ENCODE measurements around the gene BTBD17.
"Not testable (repeated sequence)": the region's sequence is repeated elsewhere in the genome, so short reads cannot be mapped to it uniquely, and the experiment has no call there.

BTBD17 gene, protein sequence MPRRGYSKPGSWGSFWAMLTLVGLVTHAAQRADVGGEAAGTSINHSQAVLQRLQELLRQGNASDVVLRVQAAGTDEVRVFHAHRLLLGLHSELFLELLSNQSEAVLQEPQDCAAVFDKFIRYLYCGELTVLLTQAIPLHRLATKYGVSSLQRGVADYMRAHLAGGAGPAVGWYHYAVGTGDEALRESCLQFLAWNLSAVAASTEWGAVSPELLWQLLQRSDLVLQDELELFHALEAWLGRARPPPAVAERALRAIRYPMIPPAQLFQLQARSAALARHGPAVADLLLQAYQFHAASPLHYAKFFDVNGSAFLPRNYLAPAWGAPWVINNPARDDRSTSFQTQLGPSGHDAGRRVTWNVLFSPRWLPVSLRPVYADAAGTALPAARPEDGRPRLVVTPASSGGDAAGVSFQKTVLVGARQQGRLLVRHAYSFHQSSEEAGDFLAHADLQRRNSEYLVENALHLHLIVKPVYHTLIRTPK

DNA sequence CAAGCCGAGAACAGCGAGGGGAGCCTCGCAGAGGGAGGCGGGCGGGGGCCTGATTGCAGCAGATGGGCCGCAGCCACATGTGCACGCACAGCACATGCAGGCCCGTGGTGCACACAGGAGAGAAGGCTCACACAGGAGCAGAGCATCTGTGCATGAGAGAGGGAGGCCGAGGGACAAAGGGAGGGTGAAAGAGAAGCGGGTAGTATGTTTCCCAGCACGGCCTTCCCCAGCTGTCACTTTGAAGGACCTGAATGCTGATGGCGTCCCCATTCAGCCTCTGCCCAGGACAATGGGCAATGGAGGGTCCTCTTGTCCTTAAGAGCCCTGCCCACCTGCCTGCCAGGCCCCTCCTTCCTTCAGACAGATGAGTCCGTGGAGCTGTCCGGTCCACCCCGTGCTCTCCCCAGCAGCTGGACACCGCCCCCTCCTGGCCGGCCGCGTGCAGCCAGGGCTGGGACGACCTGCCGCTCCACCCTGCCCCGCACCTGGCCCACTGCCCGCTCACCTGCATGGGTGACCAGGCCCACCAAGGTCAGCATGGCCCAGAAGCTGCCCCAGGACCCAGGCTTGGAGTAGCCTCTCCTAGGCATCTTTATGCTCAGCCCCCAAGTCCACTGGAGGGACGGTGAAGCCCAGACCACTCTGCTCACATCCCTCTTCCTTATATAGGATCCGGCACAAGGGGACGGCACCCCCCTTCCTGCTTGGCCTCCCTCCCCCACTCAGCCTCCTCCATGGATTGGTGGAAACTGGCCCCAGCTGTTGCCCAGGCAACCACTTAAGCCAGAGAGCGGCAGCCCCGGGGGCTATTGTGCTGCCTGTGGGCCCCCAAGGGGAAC is at the start of gene BTBD17:
BTBD17 (minus strand) TSS at position 639 of the 839 bp plus-strand sequence; CDS start at position 590, 49 bp downstream.
- DNase-seq = no peak

DNA sequence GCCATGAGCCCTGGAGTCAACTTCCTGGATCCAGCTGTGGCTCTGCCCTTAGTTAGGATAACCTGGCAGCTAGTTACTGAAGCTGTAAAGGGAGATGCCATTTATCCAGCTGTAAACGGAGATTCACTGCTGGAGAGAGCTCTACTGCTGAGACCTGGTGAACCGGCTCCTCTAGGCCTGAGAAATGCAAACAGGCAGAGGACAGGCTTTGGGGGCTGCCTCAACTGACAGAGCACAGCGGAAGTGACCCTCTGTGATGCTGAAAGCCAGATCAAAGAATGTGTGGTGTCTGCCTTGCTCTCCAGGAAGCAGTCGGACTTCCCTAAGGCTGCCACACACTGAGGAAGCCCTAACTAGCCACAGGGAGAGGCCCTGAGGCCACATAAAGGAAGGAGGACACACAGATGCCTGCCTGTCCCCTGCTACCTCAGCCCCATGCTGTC is 48.4 kb upstream of the BTBD17 start:
- no peak for DNase-seq

DNA sequence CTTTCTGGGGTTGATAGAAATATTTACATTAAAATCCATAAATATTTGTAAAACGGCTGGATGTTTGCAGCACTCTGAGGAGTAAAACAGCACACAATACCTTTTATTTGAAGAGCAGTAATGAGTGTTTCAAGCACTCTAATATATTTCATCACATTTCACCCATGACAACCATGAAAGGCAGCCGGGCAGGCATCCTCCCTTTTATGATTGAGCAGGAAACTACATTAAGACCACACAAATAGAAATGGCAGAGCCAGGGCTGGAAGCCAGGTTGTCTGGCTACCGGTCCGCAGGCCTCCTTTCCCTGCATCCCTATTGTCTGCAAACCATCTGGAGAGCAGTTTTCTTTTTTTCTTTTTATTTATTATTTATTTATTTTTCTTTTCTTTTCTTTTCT is 47.1 kb upstream of the BTBD17 start:
- DNase-seq = no peak

DNA sequence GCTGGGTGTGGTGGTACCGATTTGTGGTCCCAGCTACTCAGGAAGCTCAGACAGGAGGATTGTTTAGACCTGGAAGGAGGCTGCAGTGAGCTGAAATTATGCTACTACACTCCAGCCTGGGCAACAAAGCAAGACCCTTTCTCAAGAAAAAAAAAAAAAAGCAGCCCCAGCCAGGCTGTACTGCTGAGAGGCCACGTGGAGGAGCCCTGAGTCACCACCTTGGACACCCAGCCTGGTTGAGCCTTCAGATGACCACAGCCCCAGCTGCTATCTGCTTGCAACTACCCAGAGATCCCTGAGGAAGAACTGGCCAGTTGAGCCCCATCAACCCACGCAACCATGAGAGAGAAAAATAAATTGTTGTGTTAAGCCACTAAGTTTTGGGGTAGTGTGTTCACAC is 46.6 kb upstream of the BTBD17 start:
- no peak for DNase-seq

DNA sequence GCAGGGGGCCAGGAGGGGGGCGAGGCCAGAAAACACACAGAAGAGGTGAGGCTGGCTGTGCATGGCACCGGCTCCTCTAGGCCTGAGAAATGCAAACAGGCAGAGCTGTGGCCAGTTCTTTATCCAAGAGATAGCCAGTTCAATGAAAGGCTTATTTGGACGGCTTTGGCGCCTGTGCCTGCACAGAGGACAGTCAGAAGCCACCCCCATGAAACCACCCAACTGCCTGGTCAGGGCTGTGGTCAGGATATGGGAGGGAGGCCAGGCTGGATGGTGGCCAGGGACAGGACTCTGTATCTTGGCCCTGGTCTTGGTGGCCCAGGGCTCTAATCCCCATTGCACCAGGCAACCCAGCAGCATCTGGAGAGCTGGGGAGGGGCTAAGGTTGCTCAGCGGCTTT is 45.7 kb upstream of the BTBD17 start:
- DNase-seq = no peak

DNA sequence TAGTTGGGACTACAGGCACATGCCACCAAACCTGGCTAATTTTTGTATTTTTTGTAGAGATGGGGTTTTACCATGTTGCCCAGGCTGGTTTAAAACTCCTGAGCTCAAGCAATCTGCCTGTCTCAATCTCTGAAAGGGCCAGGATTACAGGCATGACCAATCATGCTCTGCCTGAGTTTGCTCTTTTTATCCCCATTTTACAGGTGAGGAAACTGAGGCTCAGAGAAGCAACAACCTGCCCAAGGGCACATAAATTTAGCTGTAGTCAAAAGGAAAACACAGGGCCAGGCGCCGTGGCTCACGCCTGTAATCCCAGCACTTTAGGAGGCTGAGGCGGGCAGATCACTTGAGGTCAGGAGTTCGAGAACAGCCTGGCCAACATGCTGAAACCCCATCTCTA is 43.6 kb upstream of the BTBD17 start:
- not testable (repeated sequence) for DNase-seq

DNA sequence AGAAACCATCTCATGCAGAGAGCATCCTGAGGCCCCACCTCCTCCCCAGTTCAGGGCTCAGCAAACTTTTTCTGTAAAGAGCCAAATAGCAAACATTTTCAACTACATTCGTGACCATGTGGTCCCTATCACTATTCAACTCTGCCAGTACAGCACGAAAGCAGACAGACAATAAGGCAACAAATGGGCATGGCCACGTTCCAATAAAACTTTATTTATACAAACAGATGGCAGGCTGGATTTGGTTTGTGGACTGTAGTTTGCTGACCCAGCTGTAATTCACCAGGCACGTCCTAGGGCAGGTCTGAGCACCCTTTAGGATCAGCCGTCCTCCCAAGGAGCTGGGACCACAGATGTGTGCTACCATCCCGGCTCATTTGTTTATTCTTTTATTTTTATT is 43.1 kb upstream of the BTBD17 start:
- DNase-seq = no peak

DNA sequence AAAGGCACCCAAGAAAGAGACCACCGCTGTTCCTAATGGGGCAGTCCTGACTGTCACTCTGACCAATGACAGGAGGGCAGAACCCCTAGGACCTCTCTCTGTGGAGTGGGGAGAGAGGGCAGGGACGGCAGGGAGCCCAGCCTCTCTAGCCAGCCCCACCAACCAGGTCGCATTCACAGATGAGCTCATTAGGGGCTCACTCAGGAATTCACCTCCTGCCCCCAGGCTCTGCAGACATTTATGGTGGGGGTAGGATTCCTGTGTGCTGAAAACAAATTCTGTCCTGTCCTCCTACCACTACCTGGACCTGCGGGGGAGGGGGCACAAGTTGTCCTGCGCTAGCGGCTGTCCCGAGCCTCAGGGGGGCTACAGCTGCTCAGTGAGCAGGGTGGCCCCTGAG is 42.5 kb upstream of the BTBD17 start:
- no peak for DNase-seq

DNA sequence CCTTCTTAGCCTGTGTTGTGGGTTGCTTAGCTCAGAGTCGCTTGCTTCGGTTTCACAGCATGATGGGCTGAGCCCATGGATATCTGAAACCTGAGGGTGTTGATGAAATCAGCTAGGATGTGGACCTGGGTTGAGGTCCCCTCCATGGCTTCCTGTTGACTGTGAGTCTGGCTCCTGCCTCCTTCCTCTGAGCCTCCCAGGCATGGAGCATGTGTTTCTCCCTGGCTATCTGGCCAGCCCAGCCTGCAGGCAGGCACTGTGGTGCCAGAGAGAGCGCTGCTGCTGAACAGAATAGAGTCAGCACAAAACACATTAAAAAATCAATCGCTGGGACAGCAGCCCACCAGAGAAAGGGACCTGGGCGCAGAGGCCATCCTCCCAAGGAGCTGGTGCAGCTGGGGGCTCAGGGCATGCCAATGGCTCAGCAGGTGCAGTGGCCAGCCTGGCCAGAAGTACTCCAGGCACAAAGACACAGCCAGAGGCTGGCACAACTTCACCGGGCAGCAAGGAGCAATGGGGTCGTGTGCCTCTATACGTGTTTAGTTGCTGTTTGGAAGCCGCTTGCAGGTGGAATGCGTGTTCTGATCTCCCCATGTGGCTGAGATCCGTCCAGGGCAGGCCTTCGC is 42.0 kb upstream of the BTBD17 start:
- DNase-seq = no peak

DNA sequence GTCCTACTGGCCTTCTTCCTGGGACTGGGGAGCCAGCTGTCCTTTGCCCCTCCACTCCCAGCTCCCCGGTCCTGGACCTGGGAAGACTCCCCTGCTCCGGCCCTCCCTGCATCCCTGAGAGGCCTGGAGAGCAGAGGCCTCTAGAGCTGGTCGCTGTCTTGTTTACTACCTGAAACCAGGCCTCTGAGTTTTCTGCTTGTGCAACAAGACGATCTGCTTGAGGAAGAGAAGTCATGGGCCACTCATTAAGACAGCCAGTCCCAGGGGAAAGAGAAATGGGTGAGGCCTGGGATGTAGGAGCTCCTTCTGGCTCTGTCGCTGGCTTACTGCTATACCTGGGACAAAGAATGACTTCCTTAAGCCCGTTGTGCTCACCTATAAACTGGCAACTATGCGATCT is 40.4 kb upstream of the BTBD17 start:
- DNase-seq = no peak

DNA sequence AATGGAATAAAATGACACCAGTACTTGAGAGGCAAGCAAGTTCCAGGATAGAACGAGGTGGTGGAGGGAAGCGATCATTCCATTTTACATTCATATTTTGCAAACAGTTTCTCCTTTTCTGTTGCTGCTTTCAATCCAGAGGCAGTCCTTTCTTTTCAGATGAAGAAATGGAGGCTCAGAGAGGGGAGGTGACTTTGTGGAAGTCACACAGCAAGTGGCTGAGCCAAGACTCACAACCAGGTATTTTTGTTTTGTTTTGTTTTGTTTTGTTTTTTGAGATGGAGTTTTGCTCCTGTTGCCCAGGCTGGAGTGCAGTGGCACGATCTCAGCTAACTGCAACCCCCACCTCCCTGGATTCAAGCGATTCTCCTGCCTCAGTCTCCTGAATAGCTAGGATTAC is 34.9 kb upstream of the BTBD17 start:
- no peak for DNase-seq

DNA sequence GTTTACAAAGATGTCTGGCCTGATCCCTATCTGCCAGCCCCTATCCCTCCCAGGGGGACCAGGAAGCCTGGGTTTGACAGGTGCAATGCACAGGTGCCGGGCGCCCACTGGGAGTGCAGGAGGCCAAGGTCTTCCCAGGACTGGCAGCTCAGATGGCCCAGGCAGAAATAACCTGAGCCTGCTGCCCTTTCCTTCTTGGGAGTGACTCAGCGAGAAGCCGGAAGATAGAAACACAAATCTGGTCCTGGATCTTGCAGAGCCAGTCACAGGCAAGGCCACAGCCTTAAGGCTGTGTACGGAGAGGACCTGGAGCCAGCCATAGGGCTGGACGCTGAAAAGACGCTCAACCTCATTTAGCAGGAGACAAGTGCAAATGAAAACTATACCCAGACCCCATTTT is 33.3 kb upstream of the BTBD17 start:
- DNase-seq = no peak

DNA sequence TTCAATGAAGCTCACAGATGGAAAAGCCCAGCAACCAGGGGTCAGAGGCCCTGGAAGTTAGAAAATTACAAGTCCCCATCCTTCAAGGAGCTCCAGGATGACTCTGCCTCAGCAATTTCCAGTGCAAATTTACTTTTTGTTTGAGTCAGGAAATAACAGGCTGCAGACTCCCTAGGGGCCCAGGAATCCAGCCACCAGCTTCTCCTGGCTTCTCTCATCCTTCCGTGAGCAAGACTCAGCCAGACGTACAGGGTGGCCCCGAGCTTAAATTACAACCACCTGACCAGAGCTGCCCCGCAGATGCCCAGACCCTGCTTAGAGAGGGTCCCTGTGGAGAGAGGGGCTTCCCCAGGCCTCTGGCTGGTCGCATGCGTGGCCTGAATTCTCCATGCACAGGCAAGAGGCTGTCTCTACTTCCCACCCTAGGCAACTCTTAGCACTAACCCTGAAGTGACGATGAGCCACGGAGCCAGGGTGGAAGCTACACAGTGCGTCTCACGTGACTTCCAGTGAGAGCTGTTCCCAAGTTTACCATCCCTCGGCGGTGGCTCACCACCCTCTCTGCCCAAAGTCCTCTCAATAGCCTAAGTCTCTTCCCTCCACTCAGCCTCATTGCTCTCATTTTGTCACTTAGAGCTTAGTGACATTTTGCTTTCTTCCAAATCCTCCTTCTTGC is 32.7 kb upstream of the BTBD17 start:
- no peak for DNase-seq

DNA sequence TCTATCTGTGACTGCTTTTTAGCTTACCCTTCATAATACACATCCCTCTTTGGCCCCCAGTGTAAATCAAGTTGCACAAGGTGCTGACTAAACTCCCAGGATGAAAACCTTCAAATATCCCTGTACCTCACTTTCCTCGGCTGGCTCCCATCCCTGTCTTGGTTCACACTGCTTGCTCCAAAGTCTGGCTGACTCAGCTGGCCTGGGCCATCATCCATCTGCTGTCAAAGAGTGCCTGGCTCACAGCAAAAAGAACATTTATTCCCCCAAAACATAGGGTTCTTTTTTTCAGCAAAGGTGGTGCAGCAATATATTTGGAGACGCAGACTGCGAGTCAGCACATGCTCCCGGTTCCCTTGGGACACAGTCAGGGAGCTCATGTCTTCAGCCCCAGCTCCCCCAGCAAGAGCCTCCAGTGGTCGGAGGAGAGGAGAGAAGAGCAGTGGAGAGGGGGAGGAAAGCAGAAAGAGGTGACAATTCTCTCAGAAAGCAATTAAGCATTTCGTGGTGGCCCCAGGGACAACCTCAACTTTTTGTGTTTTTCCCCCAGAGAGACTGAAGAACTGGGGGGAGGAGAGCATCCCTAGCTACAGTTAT is 31.8 kb upstream of the BTBD17 start:
- DNase-seq = no peak

DNA sequence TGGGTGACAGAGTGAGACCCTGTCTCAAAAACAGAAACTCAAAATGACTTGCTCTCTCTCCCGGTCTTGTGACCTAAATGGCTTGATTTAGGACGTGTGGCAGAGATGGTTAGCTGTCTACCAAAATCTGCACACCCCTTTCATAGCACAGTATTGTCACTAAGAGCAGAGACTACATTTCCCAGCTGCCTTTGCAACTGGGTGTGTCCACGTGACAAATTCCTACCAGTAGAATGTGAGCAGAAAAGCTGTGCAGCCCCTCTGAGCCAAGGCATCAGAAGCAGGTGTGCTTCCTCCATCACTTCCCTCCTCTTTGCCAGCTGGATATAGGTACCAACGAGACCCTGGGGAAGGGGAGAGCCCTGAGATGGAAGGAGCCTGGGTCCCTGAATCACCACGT is 31.2 kb upstream of the BTBD17 start:
- DNase-seq = no peak

DNA sequence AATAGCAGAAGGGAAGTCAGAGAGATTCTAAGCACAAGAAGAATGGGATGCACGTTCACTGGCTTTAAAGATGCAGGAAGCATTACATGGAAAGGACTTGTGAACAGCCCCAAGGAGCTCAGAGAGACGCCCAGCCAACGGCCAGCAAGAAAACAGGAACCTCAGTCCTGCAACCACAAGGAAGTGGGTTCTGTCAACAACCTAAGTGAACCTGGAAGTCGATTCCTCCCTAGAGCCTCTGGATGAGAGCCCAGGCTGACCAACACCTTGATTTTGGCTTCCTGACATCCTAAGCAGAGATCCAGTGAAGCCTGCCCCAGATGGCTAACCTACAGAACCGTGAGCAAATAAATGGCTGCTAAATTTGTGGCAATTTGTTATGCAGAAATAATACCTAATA is 30.1 kb upstream of the BTBD17 start:
- DNase-seq = no peak

DNA sequence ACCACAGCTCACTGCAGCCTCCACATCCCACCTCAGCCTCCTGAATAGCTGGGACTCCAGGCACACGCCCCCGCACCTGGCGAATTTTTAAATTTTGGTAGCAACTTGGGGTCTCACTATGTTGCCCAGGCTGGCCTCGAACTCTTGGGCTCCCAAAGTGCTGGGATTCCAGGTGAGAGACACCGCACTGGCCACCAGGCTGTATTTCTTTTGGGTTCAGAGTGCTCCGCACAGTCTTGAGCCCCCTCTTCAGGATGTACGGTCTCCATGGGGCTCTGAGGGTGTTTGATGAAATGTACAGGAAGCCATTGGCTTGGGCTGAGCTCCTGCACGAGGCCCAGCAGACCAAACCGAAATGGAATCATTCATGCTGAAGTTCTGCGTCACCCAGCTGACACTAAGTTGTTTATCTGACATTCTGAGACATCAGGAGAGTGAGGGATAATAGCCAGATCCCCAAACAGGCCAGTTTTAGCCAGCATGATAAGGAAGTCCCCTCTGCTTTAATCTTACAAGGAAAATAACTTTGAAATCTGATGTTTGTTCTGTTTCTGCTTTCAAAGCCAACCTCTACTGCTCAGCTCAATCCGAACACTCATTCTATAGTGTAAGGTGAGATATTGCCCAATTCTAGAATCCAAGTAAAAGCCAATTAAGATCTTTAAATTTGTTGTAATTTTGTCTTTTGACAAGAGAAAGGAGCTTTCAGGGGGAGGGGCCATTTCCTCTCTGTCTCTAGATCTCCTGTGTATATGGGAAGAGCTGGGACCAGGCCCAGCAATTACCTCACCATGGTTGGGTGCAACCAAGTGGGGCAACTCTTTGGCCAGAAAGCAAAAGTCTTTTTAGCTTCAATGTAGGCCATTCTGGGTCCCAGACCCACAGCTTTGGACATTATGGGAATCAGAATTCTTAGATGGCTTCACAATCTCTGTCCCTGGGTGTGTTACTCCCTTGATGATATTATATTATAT is 29.3 kb upstream of the BTBD17 start:
- no peak for DNase-seq

DNA sequence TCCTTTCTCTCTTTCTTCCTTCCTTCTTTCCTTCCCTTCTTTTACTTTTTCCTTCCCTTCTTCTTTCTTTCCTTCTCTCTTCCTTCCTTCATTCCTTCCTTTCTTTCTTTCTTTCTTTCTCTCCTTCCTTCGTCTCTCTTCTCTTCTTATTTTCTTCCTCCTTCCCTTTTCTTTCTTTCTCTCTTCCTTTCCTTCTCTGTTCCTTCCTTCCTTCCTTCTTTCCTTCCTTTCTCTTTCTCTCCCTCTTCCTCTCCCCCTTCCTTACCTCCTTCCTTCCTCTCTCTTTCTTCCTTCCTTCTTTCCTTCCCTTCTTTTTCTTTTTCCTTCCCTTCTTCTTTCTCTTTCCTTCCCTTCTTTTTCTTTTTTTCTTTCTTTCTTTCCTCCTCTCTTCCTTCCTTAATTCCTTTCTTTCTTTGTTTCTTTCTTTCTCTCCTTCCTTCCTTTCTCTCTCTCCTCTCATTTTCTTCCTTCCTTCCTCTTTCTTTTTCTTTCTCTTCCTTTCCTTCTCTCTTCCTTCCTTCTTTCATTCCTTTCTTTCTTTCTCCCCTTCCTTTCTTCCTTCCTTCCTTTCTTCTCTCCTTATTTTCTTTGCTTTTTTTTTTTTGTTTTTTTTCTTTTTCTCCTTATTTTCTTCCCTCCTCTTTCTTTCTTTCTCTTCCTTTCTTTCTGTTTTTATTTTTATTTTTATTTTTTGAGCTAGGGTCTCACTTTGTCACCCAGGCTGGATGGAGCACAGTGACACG is 28.4 kb upstream of the BTBD17 start:
- DNase-seq = no peak

DNA sequence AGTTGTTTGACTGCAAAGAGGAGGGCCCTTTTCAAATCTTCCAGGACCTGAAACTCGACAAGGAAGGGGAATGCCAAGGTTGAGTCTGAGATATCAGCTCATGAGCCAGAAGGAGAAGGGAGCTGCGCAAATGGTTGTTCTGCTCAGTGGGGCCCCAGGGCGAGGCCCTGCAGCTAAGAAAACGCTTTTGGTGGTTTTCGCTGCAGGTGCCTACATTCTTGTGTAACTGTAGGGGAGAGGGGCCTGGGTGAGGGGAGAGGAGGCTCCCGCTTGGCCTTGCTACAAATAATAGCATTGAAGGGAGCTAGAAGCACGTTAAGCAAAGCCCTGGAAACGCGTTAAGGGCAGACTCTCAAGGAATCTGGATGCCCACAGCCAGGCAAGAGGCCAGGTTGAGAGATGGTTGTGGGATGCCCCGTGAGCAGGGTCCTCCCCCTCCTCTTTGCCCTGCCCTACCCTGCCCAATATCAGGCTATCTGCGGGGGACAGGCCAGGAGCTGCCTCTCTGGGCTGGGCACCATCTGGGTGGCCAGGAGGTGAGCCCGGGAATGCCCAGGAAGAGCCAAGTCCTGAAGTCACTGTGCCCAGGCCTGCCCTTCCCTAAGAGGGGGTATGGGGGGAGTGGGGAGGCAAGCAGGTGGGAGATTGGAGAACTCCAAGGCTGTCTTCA is 27.6 kb upstream of the BTBD17 start:
- no peak for DNase-seq
